Peyer's patch (tissue), 4 donors: ENCODE measurements around the gene INSRR. TPM values are rescaled to one million over a fixed set of nuclear protein-coding genes. Genes with fewer than 3 reads are reported as not detected.

Experiments
- DNase-seq, 3 donors: peaks; one replicate each; pipeline ENCODE4 v3.0.0-alpha.2; 2017 to 2019
- H3K27ac ChIP-seq, 4 donors: fragments of 200-600 bp; sonication (generic); one replicate each; pipeline ENCODE4 v1.5.1; 2016 to 2019
- H3K27me3 ChIP-seq, 2 donors: fragments of 200-600 bp; sonication (generic); one replicate each; pipeline ENCODE4 v1.5.1; 2019
- H3K36me3 ChIP-seq, 3 donors: fragments of 200-600 bp; sonication (generic); one replicate each; pipeline ENCODE4 v1.5.1; 2016 to 2019
- H3K4me1 ChIP-seq, 4 donors: fragments of 200-600 bp; sonication (generic); one replicate each; pipeline ENCODE4 v1.5.1; 2016 to 2019
- H3K4me3 ChIP-seq, 4 donors: fragments of 200-600 bp; sonication (generic); 1 replicate in 3 of 4; 2 replicates in 1 of 4; pipeline ENCODE4 v1.5.1; 2016 to 2019; ENCODE audit warnings: mild to moderate bottlenecking in 1 of 4
- H3K9me3 ChIP-seq, 4 donors: fragments of 200-600 bp; sonication (generic); one replicate each; pipeline ENCODE4 v1.5.1; 2016 to 2019; ENCODE audit warnings: mild to moderate bottlenecking in 1 of 4
- POLR2A ChIP-seq, 2 donors: fragments of 450-650 bp; IDR thresholded peaks; one replicate each; pipeline ENCODE4 v1.5.1; 2017; ENCODE audit warnings: antibody characterized with exemption in 2 of 2, mild to moderate bottlenecking in 2 of 2, moderate library complexity in 2 of 2
- total RNA-seq, 4 donors: library from RNA; depleted of rRNA; stranded (reverse); fragments of >200 nt; gene quantifications; one replicate each; pipeline ENCODE4 v1.1.0, GENCODE V29; 2016
- TF ChIP-seq, protein P1 (sequence below), 6 experiments: fragments of 450-650 bp in 4 of 6; fragments of 200-600 bp in 2 of 6; sonication (generic) in 1 of 6; IDR thresholded peaks; one replicate each; pipeline ENCODE4 v1.5.1; 2017 to 2019; ENCODE audit warnings: antibody characterized with exemption in 6 of 6, mild to moderate bottlenecking in 3 of 6, moderate library complexity in 1 of 6

Gene INSRR
- total RNA-seq, 4 donors from 2014 or later = not detected

GRCh38 chr1:156892190-156893047 lies 33.5 kb upstream of the INSRR start:
- peak; percentile 67 to 94 (median 93) for DNase-seq
- H3K27ac ChIP-seq = peak overlapping the region in 2 of 4 donors; percentile 10 to 81
- H3K4me3 ChIP-seq = peak overlapping the region; percentile 8 to 48 (median 22)
- peaks cover 0 to 23% (median 4%) of the 10 kb centered on the region in 4 donors for H3K4me1 ChIP-seq
- peaks cover 0 to 13% of the 10 kb centered on the region in 2 donors for H3K27me3 ChIP-seq
- no peaks in the 10 kb centered on the region for H3K9me3 ChIP-seq
- TF ChIP-seq, protein P1, sequence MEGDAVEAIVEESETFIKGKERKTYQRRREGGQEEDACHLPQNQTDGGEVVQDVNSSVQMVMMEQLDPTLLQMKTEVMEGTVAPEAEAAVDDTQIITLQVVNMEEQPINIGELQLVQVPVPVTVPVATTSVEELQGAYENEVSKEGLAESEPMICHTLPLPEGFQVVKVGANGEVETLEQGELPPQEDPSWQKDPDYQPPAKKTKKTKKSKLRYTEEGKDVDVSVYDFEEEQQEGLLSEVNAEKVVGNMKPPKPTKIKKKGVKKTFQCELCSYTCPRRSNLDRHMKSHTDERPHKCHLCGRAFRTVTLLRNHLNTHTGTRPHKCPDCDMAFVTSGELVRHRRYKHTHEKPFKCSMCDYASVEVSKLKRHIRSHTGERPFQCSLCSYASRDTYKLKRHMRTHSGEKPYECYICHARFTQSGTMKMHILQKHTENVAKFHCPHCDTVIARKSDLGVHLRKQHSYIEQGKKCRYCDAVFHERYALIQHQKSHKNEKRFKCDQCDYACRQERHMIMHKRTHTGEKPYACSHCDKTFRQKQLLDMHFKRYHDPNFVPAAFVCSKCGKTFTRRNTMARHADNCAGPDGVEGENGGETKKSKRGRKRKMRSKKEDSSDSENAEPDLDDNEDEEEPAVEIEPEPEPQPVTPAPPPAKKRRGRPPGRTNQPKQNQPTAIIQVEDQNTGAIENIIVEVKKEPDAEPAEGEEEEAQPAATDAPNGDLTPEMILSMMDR (IDR thresholded peaks at IDR 0.05) = peak; percentile 37 to 80 (median 72)
- TF ChIP-seq POLR2A (IDR thresholded peaks at IDR 0.05) = no peak
- no peaks in the 10 kb centered on the region for H3K36me3 ChIP-seq

DNA sequence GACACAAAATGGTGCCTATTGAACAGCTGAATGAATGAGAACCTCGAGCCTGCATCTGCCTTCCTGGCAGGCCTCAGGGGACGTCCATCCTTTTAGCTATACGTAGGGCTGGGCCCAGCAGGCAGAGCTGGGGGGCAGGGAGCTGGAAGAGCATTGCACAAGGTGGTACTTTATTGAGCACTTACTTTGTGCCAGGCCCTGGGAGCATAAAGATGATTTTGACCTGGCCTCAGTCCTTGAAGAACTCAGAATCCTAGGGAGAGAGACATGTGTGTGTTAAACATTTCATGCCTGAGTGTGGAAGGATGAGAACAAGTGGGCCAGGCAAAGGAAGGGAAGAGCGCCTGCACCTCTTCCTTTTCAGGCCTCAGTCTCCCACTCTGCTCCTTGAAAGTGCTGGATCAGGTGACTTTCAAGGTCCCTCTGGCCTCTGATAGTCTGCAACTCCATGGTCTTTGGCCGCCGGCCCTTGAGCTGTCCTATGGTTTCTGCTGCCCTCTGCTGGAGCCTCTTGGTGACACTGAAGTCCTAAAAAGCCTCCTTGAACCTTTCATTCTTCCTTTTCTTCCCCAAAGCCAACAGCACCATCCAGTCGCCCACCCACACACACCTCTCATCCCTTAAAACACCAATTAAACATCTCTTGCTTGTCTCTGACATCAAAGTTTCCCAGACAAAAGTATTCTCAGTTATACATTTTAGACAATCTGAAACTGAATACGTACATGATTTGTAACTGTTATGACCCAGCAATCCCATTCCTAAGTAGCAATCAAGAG lies 31.1 kb upstream of the INSRR start:
- Histone ChIP-seq H3K36me3 (no peaks in the 10 kb centered on the region), H3K4me1 (peaks cover 0 to 11% (median 4%) of the 10 kb centered on the region in 4 donors), H3K9me3 (no peaks in the 10 kb centered on the region), H3K27me3 (peaks cover 0 to 13% of the 10 kb centered on the region in 2 donors), H3K4me3 (no peak overlapping the region), H3K27ac (no peak overlapping the region)
- TF ChIP-seq, protein P1 (IDR thresholded peaks at IDR 0.05) = peak; percentile 35 to 78 (median 74)
- no peak for TF ChIP-seq POLR2A (IDR thresholded peaks at IDR 0.05)
- DNase-seq = peak; percentile 69 to 90 (median 78)

DNA sequence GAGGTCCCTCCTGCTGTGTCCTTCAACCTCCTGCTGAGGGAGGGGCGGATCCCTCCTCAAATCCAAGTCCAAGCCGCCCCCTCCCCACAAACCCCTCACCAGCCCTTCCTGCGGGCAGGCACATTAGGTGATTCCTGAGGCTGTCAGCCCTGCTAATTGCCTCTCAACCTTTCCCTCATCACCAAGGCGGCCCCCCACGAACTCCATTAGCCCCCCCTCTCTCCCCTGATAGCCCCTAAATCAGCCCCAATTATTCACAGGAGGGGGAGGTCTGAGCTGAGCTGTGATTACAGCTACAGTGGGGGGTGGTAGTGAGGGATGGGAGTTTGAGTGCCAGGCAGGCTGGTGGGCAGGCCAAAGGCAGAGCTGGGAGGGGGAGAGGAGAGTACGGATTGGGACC lies 28.8 kb upstream of the INSRR start:
- Histone ChIP-seq H3K9me3 (no peaks in the 10 kb centered on the region), H3K27me3 (no peaks in the 10 kb centered on the region), H3K4me1 (peaks cover 0 to 3% (median 0%) of the 10 kb centered on the region in 4 donors), H3K27ac (no peak overlapping the region), H3K36me3 (no peaks in the 10 kb centered on the region), H3K4me3 (no peak overlapping the region)
- TF ChIP-seq, protein P1 (IDR thresholded peaks at IDR 0.05) = no peak
- TF ChIP-seq POLR2A (IDR thresholded peaks at IDR 0.05) = no peak
- DNase-seq = no peak

DNA sequence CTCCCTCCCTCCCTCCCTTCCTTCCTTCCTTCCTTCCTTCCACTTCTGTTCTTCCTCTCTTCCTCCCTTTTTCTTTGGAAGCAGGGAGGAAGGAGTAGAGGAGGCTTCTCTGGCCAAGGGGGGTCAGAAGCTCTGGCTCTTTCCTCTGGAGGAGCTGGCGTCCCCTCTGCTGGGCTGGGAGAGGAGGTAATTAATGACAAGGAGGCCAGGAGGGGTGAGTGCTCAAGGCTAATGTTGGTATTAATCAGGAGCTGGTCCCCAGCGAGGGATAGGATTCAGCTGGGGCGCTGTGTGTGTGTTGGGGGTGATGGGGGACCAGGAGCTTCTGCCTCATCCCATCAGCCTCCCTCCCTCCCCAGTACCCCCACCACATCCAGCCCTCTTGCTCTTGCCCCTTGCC lies 28.4 kb upstream of the INSRR start:
- no peaks in the 10 kb centered on the region for H3K4me1 ChIP-seq
- no peak overlapping the region for H3K27ac ChIP-seq
- H3K27me3 ChIP-seq = no peaks in the 10 kb centered on the region
- TF ChIP-seq, protein P1 (IDR thresholded peaks at IDR 0.05) = no peak
- no peak for TF ChIP-seq POLR2A (IDR thresholded peaks at IDR 0.05)
- no peaks in the 10 kb centered on the region for H3K9me3 ChIP-seq
- no peak for DNase-seq
- no peak overlapping the region for H3K4me3 ChIP-seq
- H3K36me3 ChIP-seq = no peaks in the 10 kb centered on the region

GRCh38 chr1:156886583-156887281 lies 27.8 kb upstream of the INSRR start:
- Histone ChIP-seq H3K4me1 (no peaks in the 10 kb centered on the region), H3K27me3 (no peaks in the 10 kb centered on the region), H3K9me3 (no peaks in the 10 kb centered on the region), H3K36me3 (no peaks in the 10 kb centered on the region), H3K4me3 (no peak overlapping the region), H3K27ac (no peak overlapping the region)
- TF ChIP-seq, protein P1 (IDR thresholded peaks at IDR 0.05) = no peak
- TF ChIP-seq POLR2A (IDR thresholded peaks at IDR 0.05) = no peak
- no peak for DNase-seq
